Fibroblast of skin of scalp (primary cell): ENCODE data around the gene SOAT2.
"Not testable (repeated sequence)": the region's sequence is repeated elsewhere in the genome, so short reads cannot be mapped to it uniquely, and the experiment has no call there.

Source experiments
- DNase-seq: peaks from one replicate; pipeline ENCODE4 v3.0.0-alpha.2; 2013

Gene SOAT2

DNA sequence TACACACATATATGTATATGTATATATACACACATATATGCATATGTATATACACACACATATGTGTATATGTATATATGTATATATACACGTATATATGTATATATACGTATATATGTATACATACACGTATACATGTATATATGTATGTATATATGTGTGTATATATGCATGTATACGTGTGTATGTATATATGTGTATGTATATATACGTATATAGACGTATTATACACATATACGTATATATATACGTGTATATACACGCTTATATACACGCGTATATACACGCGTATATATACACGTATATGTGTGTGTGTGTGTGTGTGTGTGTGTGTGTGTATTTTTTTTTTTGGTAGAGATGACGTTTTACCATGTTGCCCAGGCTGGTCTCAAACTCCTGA lies 44.4 kb downstream of the SOAT2 start:
- DNase-seq: no peak

DNA sequence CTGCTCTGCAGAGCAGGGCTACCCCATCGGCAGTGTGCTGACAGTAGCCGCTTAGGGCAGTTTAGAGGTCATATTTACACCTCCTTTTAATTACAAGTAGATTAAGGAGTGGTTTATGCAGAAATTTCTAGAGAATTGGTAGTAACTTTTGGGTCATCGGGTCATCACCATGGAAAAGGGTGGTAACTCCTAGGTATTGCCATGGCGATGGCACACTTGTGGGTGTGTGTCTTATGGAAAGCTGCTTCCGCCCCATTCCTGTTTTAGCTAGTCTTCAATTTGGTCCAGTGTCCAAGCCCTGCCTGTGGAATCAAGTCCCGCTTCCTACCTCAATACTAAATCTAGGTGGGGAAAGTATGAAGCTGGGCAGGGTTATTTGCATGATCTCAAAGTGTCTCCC lies 47.8 kb downstream of the SOAT2 start:
- DNase-seq: no peak

DNA sequence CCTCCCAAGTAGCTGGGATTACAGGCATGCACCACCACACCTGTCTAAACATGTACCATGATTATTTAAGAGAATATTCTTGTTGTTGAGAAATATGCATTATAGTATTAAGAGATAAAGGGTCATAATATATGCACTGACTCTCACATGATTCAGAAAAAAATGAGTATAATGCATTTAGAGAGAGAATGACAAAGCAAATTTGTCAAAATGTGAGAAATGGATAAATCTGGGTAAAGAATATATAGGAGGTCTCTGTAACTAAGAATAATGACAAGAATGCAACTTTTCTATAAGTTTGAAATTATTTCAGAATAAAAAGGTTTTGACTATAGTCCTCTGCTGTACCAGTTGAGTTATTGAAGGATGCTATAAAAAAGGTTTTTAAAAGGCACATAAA lies 49.1 kb downstream of the SOAT2 start:
- DNase-seq: no peak

DNA sequence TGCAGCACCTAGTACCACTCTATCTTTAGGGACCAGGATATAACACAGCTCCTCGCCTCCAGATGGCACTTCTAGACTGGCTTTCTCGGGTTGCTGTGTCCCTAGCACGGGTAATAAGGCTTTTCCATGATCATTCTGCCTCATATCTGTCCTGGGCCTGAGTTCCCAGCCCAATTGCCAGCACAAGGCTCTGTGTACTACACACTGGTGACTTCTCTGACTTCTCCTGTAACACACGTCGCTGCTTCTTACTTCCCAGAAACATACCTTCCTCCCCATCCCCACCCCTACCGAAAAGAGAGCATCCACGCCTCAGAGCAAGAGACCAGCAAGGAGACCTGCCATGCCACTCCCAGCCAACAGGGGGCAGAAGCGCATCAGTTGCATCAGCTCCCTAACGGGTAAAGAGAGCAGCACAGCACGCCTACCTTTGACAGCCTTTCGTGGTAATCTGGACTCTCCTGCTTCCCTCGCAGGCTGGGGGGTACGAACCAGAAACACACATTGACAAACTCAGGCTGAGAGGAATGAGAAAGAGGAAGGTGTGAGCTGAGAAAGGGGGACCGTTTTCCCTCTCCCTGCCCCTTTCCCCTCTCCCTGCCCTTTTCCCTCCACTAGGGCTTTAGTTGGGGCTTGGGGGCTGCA lies 56.0 kb downstream of the SOAT2 start:
- peak; percentile 85 for DNase-seq

DNA sequence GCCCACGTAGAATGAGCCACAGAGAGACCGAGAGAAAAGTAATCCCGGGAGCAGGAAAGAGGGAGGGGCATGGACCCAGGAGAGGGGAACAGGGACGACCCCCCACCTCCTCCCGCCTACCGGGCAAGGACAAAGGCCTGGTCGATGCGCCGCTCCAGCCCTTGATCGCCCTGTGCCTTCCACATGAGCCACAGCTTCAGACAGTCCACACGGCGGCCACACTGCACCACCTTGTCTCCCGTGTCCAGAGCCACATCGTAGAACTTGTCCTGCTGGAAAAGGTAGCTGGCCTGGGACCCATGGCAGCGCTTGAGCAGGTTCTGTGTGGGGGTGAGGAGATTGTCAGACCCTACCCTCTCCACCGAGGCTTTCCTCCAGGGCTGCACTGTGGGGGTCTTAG lies 56.7 kb downstream of the SOAT2 start:
- DNase-seq: no peak

DNA sequence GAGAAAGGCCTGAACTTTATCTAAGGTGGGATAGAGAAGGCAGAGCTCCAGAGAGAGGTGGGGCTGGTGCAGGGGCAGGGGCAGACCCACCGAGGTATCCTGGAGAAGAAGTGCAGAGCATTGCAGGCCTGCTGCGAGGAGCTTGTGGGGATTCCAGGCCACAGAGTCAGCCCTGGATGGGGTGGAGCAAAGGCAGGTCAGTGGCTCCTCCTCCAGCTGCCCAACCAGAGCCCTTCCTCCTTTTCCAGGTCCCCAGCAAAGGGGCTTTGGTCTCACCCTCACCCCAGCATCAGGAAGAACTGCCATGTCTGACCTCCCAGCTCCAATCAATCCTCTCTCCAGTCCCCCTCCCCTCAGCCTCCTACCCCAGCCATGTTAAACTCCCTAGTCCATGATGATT lies 57.4 kb downstream of the SOAT2 start:
- DNase-seq: no peak

DNA sequence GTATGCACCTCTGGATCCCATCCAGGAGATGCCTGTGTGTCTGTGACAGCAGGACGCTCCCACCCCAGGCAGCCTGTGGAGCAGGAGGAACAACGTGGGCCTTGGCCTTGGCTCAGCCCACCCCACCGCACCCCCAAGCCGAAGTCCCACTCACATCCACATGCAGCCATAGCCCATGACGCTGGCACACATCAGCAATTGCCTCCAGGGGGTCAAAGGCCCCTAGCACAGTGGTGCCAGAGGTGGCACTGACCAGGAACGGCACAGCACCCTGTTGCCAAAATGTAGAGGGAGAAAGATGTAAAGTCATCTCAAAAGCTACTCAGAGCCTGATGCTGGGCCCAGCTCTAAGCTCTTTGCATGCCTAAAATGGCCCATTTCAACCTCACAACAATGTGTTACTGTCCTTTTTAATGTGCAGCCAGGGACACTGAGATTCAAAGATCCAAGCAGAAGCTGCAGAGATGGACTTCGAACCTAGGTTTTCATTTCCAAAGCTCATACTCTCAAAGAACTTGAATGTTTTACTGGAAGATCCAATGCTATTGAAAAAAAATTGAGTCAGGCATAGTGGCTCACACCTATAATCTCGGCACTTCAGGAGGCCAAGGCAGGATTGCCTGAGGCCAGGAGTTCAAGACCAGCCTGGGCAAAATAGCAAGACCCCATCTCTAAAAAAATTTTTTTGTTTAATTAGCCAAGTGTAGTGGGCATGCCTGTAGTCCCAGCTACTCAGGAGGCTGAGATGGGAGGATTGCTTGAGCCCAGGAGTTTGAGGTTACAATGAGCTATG lies 58.0 kb downstream of the SOAT2 start:
- no peak for DNase-seq

DNA sequence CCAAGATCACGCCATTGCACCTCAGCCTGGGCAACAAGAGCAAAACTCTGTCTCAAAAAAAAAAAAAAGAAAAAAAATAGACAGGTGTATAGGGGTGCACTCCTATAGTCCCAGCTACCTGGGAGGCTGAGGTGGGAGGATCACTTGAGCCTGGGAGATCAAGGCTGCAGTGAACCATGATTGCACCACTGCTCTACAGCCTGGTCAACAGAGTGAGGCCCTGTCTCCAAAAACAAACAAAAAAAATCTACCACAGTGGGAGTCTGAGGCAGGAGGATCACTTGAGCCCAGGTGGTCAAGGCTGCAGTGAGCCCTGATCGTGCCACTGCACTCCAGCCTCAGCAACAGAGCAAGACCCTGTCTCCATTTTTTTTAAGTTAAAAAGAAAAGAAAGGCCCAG lies 59.7 kb downstream of the SOAT2 start:
- not testable (repeated sequence) for DNase-seq

DNA sequence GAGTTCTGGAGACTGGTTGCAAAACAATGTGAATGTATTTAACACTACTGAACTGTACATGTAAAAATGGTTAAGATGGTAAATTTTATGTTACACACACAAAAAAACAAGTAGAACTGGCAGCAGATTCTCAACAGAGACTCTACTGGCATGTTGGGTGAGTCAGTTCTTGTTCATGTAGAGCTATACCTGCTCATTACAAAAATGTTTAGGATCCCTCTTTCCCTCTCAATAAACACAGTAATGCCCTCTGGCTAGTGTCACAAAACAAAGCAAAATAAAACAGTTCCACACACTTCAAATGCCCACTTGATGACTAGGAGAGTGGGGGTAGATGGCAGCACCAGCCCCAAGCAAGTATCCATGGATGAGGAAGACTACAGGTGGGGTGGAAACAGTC lies 63.6 kb downstream of the SOAT2 start:
- no peak for DNase-seq

DNA sequence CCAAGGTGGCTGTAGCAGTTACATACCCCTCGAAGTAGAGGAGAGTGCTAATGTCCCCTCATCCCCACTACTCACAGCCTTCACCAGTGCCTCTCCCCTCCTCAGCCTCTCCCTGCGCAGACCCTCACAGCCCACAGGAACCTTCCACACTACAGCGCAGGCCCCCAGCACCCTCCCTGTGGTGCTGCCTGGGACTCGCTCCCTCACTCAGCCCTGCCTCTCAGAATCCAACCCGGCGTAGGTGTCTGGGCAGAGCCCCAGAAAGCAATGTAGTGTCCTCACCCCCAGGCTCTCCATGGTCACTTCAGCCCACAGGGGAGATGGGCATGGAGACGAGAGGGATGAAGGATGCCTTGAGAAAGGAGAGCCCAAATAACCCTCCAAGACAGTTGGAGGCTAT lies 66.4 kb downstream of the SOAT2 start:
- no peak for DNase-seq

DNA sequence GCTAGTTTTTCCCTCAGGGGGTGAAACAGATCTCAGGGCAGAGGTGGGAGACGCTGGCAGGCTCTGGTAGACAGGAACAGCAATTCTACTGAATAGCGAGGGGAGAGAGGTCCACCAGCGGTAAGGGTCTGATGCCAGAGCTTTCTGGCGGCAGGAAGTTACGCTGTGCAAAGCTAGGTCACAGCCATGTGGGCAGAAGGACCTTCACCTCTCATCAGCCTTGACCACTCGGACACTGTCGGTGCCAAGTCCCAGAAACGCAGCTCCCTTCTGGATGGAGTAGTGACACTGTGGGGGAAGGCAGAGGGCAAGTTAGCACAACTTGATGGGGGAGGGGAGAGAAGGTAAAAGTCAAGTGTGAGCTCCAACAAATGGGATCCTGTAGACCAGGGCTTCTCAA lies 66.9 kb downstream of the SOAT2 start:
- no peak for DNase-seq

DNA sequence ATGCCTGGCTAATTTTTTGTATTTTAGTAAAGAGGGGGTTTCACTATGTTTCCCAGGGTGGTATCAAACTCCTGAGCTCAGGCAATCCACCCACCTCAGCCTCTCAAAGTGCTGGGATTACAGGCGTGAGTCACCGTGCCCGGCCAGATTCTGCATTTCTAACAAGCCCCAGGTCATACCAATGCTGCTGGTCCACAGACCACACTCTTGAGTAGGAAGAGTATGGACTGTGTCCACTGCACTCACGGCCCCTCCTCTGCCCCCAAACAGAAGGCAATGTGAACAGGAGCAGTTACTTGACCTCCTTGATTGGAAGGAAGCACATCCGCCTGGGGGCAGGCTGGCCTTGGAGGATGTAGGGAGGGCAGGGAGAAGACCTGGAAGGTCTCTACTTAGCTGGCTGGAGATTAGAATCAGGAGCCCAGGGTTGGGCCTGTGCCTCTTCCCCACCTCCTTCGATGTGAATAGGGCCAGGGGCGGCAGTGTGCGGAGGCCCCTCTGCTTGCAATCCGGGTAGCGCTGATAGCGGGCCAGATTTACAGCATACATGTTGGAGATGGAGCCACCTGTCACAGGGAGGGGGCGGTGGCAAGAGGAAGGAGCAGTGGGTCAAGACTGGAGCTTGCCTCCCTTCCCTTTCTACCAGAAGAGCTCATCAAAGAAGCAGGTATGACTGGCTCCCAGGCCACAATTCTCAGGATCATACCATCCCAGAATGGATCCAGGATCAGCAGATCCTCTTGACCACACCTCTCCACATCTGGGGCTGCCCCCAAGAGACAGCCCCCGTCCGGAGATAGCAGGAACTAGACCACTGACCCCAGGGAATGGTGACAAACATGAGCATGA lies 67.8 kb downstream of the SOAT2 start:
- no peak for DNase-seq

DNA sequence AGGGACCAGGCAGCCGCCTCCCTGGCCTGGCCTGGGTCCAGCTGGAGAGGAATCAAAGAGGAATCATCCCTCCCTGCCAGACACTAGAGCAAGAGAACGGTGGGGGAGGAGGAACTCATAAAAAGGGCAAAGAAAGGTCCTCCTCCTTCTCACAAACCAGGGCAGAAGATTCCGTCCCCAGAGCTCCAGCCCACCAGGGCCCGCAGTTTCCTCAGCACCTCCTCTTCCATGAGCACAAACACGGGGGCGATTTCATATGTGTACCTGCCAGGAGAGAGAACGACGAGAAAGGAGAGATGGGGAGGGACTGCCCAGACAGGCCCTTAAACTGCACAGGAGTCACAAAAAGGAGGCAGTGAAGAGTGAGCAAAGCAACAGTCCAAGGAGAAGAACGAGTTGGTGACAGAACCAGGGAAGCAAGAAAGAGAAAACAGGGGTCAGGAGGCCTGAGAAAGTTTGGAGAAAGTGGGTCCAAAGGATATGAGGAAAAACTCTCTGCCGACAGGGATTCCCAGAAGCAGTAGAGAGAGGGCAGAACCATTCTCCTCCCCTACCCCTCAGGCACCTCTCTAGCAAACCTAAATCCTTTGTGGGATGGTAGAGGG lies 68.5 kb downstream of the SOAT2 start:
- DNase-seq: peak; percentile 40

DNA sequence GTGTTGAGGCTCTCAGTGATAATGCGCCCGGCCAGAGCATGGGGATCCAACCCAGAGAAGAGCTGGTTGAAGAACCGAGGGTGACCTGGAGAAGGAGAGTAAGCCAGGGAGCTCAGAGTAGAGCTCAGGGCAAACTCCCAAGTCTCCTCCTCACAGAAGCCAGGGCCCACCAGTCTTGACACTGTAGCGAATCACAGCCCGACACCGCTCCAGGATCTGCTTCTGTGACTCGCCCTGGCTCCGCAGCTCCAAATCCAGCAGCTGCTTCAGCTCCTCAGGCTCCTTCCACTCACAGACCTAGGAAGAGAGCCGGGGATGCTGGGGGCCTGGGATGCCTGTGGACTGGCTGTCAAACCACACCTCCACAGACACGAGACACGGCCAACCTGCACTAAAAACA lies 69.1 kb downstream of the SOAT2 start:
- DNase-seq: peak; percentile 73

DNA sequence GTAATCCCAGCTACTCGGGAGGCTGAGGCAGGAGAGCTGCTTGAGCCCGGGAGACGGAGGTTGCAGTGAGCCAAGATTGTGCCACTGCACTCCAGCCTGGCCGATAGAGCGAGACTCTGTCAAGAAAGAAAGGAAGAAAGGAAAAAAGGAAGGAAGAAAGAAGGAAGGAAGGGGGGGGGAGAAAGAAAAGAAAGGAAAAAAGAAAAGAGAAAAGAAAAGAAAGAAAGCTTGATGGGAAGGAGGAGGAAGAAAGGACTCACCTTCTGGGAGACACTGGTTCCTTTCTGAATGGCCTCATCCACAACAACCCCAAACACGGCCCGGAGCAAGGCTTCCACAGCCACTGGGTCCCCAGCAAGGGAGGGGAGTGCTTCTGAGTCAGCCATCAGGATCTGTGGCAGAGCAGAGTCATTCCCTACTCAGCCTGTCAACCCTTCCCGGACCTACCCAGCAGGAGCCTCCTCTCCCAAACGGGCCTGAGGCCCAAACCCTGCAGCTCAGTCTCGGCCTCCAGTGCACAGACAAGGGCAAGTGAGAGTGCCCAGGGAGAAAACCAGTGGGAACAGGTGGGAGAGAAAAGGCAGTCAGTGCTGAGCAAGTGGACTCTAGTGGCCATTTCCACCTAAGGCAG lies 69.9 kb downstream of the SOAT2 start:
- DNase-seq: peak; percentile 51
